Hematopoietic multipotent progenitor cell treated with erythropoietin and hydrocortisone succinate and interleukin-3 and kit ligand, for 17 days (in vitro differentiated cells): ENCODE results near the gene DNAJC5.
"Not testable (repeated sequence)": the region's sequence is repeated elsewhere in the genome, so short reads cannot be mapped to it uniquely, and the experiment has no call there.

Experiments used
- DNase-seq: peaks from one replicate; pipeline ENCODE4 v3.0.0-alpha.2; 2015; ENCODE audit warnings: low spot score

The DNAJC5 gene

DNA sequence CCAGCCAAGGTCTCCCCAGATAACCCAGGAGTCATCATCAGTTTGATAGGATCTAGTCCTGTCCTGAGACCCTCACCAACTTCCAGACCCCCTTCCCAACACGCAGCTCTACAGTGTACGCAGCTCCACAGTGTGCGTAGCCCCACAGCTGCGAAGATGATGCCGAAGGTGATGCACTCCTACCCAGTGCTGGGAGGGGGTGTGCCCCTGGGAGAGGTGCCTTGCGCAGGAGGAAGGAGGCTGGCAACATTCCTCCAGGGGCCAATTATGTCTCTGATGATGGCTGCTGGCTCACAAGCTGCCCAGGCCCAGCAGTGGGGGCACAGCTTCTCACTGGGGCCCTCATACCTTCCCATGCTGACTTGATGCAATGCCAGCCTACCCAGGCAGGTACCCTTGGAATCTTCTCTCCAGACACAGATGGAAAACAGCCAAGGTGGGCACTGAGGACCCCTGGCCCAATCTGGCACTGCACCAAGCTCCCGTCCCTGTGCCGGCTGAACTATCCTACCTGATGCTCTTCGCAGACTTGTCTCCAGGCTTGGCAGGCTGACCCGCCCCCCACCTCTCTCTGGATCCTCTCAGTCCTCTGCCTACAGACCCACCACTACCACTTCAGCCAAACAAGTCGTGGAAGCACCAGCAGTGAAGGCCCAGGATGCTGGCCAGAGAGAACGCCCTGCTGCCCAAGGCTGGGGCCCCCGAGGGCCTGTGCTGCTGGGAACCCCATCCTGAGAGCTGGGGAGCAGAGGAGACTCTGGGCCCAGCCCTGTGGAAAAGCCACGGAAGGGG is 73.4 kb downstream of the DNAJC5 start:
- no peak for DNase-seq

DNA sequence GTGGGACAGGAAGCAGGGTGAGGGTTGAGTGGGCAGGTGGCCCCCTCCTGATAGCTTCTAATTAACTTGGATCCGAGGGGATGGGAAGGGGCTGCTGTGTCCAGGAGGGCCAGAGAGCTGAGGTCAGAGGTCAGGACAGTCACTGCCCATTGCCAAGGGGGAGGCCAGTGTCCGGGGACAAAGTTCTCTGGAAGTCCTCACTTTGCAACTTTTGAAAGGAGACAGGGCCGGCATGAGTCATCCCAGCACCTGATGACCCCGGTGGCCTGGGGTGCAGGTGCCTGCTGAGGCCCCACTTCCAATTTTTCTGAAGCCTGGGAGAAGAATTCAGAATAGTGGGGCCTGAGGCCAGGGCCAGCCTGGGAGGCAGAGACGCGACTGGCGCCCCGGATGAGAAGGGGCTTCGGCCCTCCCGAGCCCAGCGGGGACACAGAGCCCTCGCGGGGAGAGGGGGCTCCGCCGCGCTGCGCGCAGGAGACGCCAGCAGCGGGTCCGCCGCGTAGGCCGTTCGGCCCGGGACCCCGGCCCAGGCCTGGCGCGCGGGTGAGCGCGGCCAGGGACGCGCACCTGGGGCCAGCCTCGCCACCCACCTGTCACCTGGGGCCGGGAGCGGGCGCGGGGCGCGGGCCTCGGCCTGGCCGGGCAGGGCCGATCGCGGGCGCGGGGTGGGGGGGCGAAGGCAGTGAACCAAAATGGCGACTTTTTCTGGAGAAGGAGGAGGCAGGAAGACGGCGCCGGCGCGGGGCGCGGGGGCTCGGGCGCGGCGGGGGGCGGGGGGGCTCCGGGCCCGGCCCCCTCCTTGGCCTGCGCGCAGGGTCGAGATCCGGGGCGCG is 74.2 kb downstream of the DNAJC5 start:
- DNase-seq, result no peak

DNA sequence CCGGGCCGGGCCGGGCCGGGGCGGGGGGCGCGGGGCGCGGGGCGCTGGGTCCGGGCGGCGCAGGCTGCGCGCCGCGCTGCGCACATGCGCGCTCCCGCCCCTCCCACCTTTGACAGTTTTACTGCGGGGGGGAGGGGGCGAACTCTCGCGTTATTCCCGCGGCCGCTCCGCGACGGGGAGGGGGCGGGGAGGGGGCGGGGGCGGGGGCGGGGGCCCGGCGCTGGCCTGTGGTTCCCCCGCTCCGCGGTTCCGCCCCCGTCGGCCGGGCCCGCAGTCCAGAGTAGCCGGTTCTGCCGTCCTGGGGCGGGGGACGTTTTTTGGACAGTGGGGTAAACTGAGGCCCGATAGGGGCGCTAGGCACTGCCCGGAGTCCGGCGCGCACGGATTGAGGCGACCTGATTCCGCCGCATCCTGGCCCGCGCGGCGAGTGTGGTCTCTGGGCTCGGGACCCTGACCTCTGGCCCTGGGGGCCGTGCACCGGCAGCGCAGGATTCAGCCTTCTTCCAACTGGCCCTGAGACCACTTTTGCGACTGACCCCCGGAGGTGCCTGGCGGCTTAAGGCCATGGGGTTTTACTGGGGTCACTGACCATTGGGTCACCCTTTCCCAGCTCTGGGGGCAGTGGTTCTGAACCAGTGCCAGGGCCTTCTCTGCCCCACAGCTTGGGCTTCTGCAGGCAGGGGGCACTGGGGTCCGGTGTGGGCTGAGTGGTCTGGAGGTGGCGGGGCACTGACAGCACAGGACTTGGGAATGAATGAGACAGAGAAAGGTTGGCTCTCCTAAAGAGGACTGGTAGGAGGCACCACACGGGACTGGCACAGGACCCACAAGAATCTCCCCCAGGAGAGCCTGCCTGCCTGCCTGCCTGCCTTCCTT is 75.2 kb downstream of the DNAJC5 start, which contains the start of gene ZNF512B:
Gene ZNF512B (minus strand): TSS at position 93 of the 876 bp plus-strand sequence. CDS start 1,980 bp downstream, outside the sequence.
- no peak for DNase-seq

DNA sequence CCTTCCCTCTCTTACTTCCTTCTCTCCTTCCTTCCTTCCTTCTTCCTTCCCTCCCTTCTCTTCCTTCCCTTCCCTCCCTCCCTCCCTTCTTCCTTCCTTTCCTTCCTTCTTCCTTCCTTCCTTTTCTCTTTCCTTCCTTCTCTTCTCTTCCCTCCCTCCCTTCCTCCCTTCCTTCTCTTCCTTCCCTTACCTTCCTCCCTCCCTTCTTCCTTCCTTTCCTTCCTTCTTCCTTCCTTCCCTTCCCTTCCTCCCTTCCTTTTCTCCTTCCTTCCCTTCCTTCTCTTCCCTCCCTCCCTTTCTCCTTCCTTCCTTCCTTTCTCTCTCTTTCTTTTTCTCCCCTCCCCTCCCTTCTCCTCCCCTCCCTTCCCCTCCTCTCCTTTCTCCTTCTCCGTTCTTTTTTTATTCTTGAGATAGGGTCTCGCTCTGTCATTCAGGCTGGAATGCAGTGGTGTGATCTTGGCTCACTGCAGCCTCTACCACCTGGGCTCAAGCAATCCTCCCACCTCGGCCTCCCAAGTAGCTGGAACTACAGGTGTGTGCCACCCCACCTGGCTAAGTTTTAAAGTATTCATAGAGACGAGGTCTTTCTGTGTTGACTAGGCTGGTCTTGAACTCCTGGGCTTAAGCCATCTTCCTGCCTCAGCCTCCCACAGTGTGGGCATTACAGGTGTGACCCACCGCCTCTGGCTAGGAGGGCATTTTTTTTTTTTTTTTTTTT is 75.9 kb downstream of the DNAJC5 start:
- DNase-seq, result no peak

DNA sequence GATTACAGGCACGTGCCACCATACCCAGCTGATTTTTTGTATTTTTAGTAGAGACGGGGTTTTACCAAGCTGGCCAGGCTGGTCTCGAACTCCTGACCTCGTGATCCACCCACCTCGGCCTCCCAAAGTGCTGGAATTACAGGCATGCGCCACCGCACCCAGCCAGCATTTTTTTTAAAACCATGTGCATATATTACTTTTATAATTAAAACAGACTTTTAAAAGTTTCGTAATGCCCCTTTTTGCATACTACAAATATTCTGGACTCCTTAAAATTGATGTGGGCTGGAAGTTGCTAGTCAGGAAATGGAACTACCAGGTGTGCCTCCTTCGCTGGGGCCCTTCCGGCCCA is 77.0 kb downstream of the DNAJC5 start:
- not testable (repeated sequence) for DNase-seq

DNA sequence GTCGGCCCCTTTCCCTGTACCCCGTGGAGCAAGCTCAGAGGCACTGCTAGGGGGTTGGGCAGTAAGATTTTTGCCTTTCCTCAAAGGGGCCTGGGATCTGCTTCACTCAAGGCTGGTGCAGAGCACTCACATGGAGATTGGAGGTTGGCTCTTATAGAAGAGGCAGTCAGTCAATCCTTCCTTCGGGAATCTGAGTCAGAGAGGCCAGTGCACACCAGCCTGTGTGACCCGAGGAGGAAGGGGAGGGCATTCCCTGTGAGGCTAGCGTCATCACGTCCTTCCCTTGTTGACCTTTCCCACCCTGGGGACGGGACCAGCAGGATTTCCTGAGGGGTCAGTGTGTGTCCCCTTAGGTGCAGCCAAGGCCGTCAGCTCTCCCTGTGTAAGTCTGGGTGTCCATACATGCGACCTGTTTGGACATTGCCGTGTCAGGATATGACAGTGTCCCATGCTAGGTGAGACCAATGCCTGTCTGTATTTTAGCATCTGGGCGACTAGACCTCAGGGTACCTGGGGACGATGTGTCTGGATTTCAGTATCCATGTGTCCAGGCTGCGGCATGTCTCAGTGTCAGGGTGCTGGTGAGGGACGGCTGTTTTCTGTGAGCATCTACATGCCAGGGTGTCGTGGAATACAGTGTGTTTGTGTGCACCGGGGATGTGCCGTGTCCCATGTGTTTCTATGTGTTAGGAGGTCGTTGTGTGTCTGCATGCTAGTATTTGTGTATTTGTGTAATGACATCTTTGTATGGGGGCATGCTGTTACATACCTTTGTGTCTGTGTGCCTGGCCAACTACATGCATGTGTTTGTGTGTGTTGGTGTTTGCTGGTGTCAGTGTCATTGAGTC is 77.6 kb downstream of the DNAJC5 start:
- DNase-seq, result no peak

DNA sequence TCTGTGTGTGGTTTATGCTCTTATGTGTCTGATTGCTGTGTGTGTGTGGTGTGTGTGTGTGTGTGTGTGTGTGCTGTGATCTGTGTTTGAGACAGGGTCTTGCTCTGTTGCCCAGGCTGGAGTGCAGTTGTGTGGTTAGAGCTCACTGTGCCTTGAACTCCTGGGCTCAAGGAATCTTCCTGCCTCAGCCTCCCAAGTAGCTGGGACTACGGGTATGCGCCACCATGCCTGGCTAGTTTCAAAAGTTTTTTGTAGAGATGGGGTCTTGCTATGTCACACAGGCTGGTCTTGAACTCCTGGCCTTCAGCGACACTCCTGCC is 78.2 kb downstream of the DNAJC5 start:
- DNase-seq, result no peak

DNA sequence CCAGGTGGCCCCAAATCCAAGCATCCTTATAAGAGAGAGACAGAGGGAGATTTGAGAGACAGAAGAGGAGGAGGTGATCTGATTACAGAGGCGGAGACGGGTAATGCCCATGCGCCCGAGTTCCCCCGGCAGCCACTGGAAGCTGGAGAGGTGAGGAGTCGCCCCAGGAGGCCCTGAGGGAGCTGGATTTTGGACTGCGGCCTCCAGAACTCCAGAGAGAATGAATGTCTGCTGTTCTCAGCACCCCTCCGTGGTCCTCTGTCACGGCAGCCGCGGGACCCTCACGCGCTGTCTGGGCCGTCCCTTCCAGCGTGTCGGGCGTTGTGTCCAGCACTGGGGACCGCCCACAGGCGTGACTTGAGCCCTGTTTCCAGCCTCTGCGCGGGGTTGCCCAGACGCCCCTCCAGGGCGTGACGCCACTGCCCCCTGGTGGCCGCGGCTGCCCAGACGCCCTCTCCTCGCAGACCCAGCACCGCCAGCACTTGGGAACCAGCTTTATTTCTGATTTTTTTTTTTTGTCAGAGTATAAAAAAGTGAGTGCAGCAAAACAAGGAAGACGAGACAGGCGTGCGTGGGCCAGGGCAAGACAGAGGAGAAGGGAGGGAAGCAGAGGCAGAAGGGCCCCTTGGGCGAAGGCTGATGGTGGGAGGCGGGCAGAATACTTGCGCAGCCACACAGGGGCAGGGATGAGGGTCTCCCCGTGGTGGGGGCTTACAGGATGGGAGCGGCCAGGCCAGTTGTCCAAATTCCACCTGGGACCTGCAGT is 78.9 kb downstream of the DNAJC5 start:
- peak; percentile 74 for DNase-seq

DNA sequence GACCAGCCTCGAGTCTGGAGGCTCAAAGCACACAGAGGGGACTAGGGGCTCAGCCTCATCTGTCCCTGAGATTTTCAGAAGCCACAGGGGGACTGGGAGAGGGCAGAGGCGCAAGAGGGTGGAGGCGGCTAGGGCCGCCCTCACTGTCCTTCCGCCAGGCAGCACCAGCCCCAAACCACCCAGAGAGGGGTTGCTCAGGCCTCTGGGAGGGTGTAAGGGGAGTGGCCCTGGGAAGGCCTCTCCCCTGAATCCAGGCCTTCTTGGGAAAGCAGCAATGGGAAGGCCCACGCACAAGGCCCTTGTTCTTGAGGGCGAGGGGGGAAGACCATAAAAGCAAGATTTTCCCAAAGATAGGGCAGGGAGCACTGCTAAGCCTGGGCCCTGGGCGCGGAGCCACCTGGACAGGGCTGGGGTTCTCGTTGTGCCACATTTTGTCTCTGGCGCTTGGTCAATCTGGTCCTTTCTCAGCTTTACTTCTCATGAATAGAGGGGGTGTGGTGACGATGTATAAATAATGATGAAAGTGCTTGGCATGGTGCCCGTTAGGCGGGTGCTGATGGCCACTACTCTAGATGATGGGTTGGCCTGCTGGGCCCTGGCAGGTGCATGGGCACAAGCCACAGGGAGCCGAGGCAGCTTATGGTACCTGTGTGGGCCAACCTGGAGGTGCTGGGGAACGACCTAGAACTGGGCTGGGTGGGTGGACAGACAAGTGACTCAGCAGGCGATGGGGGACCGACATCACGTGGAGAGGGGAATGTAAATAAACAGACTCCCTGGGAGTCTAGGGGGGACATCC is 79.7 kb downstream of the DNAJC5 start:
- DNase-seq, result no peak

DNA sequence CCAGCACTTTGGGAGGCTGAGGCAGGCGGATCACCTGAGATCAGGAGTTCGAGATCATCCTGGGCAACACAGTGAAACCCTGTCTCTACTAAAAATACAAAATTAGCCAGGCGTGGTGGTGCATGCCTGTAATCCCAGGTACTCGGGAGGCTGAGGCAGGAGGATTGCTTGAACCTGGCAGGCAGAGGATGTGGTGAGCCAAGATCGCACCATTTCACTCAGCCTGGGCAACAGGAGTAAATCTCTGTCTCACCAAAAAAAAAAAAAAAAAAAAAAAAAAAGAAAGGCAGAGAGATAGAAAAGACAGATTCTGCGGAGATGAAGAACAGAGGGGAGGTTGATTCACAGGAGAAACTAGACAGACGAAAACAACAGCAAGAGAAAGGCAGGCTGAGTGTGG is 81.6 kb downstream of the DNAJC5 start:
- DNase-seq, result not testable (repeated sequence)

DNA sequence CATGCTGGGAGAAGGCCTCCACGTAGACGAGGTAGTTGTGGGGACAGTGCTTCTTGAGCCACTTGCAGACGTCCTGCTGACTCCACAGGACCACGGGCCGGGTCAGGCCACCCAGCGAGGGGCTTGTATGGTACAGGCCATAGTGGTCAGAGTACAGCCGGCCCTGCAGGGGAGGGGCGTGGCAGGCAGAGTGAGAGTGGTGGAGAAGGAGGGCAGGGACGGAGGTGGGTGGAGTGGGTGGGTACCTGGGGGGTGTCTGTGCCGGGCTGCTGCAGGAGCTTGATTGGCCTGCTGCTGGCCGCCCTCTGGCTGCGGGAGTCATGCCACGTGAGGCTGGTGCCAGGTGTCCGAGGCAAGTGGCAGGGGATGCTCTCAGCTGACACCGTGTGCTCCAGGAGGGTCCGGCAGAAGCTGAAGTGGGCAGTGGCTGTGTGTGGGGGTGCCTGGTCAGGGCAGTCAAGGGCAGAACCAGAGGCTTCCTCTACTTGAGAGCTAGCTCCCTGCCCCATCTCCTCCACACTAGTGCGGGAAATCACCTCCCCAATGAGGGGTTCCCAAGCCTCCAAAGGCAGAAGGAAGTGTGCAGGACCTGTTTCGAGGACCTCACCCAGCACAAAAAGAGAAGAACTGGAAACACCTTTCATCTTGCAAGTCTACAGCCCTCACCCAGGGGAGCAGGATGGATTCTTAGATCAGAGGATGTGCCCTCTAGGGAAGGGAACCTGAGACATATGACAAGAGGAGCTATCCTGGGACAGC is 82.2 kb downstream of the DNAJC5 start:
- DNase-seq, result no peak

DNA sequence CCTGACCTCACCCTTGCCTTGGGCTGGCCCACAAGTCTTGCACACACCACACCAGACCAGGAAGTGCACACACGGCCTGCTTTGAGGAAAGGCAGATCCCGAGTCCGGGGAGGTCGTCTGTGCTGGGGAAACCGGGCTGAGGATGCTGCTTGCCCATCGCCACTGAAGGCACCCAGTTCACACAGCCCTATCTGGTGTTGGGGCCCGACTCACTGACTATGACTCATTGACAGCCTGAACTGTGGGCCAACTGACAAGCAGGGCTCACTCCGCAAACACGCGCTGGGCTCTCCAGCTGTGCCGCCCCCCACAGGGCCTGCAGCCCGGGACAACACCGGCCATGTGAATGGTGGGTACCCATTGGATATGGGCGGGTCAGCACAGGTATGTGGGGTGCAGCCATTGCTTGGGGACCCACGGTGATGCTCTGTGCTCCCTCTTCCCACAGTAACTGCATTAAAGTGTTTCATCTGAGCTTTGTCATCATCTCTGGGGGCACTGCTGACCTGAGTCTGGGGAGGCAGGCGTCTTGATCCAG is 82.9 kb downstream of the DNAJC5 start:
- DNase-seq, result no peak

DNA sequence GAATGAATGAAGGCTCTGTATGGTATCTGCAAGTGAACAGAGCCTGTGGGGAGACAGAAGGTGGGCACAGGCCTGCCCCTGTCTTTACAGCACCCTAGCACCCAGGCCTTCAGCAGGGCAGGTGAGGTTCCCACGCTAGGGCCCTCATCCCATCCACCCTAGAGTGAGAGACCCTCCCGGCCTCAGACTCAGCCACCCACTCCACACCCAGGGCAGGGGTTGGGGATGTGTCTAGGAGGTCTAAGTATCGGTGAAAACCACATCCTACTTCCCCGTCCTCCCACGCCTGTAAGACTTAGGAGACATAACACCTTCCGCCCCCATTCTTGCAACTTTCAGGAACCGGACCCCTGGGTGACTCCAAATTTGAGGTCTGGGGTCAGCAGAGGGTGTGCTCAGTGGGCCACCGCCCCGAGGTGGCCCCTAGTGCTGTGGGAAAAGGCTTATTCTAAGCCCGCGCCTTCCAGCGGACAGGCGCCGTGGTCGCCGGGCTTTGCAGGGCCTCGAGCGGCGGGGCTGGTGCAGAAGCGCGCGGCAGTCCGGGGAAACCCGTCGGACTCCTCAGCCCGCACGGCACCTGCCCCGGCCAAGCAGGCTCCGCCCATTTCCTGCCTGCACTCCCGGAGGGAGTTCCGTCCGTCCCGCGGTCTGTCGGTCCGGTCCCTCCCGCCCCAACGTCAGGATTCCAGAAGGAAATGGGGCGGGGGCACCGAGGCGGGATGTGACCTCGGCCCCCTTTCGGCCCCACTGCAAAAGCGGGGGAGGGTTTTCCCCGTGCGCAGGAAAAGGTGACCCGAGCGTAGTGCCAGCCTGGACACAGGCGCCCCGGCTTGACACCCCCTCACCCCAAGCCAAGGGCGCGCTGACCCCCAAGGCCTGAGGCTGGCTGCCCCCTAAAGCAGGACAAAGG is 83.6 kb downstream of the DNAJC5 start:
- DNase-seq, result no peak

DNA sequence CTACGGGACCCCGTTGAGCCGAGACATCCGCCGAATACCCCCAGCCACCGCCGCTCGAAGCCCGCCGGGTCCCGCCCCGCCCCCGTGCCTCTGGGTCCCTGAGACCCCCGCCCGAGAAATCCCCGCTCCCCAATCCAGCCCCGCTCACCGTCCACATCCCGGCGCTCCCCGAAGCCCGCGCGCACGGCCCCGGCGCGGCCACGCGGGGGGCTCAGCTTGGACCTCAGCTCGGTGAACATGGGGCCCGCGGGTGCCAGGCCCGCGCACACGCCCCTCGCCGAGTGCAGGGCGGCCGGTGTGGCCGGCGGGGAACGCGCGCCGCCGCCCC is 84.3 kb downstream of the DNAJC5 start:
- DNase-seq, result no peak

DNA sequence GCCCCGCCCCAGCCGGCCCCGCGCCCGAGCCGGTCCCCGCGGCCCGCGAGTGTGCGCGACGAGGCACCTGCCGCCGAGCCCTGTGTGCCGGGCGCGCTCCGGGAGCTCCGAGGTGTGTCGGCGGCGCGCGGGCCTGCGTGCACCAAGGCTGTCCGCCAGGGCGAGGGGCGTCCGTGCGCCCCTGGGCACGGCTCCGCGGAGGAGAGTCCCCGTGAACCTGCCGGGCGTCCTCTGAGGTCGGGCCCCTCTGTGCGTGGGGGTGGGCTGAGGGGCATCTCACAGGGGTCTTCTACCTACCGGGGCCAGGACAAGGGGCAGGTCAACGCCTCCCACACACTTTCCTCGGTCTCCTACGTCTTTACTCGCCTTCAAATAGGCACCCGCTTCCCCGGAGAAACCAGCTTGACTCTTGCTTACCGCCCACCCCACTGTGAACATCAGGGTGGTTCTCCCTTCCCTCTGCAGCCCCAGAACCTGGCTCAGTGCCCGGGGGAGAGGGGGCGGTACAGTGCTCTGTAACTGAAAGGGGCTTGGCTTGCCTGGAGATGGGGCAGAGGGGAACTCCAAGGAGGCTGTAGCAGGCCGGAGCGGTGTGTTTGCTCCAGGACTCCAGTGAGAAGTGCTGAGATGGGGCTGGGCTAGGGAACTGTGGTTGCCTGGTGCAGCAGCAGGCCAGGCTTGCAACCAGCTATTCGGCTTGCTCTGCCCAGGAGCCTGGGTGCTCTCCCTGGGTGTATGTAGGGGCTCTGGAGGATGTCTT is 84.8 kb downstream of the DNAJC5 start, which contains the start of gene SAMD10:
Gene SAMD10 (minus strand): TSS at position 86 of the 760 bp plus-strand sequence. CDS start 175 bp downstream, outside the sequence.
- no peak for DNase-seq

DNA sequence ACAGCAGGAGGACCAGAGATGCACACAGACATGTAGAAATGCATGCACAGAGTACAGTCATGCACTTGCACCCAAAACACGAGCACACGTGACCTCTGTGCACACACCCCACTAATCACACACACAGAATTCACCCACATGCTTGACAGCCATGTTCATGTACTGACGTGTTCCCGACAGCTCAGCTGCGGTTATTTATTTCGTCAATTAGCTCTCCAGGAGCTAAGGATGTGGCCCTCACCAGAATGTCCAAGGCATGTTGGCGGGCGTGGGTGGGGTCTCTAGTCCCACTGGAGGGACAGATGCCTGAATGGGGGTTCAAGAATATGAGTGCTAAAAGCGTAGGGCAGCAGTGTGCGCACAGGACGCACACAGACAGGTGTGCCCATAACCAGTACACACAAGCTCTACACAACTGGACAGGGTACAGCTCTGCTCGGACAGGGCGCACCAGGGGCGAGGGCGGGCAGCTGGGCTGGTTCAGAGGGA is 85.4 kb downstream of the DNAJC5 start:
- peak; percentile 20 for DNase-seq
